ENCODE measurements around the gene RFC3. TPM values are rescaled to one million over a fixed set of nuclear protein-coding genes. Genes with fewer than 3 reads are reported as not detected.

Gene RFC3
- total RNA-seq, 2 experiments from 2014 or later = 43.2 to 44.3 TPM

DNA sequence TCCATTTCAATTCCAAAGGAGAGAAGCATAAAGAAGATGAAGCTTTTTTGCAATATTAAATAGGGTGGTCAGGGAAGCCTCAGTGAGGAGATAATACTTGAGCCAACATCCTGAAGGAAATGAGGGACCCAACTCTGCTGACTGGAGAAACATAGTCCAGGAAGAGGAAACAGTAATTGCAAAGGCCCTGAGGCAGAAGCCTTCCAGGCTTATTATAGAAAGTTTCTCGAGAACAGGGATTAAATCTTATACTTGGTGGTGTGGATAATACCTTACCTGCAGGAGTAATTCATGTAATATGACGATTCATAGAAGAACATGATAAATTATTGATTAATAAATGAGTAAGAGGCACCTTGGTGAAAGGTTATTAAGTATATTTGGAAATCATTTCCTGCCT lies 1.0 kb upstream of the RFC3 start:
- peaks cover 2% of the 10 kb centered on the region for H3K27me3 Mint-ChIP-seq (ENCODE audit: low read depth)
- no peak overlapping the region for H3K27ac Mint-ChIP-seq
- H3K36me3 Mint-ChIP-seq (ENCODE audit: low read depth) = peaks cover 27% of the 10 kb centered on the region
- ATAC-seq = no peak
- H3K4me1 Mint-ChIP-seq (ENCODE audit: low read depth) = peaks cover 34% of the 10 kb centered on the region
- POLR2A ChIA-PET = interaction anchor here (1.8 kb wide), 1 partner anchor 273 kb away, joined by 8 read pairs; no protein-coding TSS in a partner anchor
- H3K9me3 Mint-ChIP-seq (ENCODE audit: insufficient read depth) = no peaks in the 10 kb centered on the region
- no peak for DNase-seq
- CTCF ChIA-PET = no interaction called here
- H3K4me3 Mint-ChIP-seq = no peak overlapping the region

DNA sequence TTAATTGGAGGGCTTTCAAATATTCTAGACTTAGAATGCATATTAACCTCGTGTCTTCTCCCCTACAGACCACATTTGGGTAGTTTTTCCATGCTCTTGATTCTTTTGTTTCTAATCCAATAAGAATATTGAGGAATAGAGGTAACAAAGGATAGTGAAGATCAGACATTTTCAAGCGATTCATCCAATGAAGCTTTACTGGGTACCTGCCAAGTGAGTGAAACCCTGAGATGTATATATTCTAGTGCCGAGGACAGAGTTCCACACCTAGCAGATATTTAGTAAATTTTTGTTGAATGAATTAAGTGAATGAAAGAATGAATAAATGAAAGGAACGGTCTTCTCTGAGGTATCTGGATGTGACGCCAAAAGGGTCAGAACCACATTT lies 442 bp upstream of the RFC3 start:
- no peak for DNase-seq
- Mint-ChIP-seq H3K36me3 (ENCODE audit: low read depth) (peaks cover 32% of the 10 kb centered on the region), H3K4me1 (ENCODE audit: low read depth) (peaks cover 36% of the 10 kb centered on the region), H3K27ac (peak overlapping the region; percentile 98), H3K27me3 (ENCODE audit: low read depth) (peaks cover 2% of the 10 kb centered on the region), H3K4me3 (peak overlapping the region; percentile 99), H3K9me3 (ENCODE audit: insufficient read depth) (no peaks in the 10 kb centered on the region)
- peak; percentile 9 for ATAC-seq
- ChIA-PET CTCF (interaction anchor here (0.6 to 0.9 kb wide), 4 partner anchors 8 to 275 kb away, joined by 3 read pairs; no protein-coding TSS in a partner anchor), POLR2A (interaction anchor here (1.3 to 1.8 kb wide), 2 partner anchors 8 to 274 kb away, joined by 4 to 8 read pairs; no protein-coding TSS in a partner anchor)

DNA sequence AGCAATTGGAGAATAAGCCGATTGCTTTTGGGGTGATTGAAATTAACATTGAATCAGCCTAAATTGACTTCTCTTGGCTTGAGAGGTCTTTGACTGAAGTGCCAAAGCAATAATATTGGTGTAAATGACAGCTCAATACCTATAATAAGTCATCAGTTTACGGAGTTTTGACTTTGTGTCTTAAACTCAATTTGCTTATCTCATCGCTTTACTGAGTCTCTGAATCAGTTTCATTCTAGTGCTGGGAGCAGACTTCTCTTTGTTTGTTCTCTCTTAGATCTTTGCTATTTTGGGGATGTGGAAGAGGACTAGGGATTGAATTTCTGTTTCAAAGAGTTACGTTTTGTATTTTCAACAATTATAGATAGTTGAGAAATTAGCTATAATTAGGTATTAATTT lies 7.1 kb downstream of the RFC3 start:
- H3K9me3 Mint-ChIP-seq (ENCODE audit: insufficient read depth) = no peaks in the 10 kb centered on the region
- ATAC-seq = no peak
- no peak overlapping the region for H3K27ac Mint-ChIP-seq
- peaks cover 65% of the 10 kb centered on the region for H3K36me3 Mint-ChIP-seq (ENCODE audit: low read depth)
- ChIA-PET POLR2A (no interaction called here), CTCF (no interaction called here)
- no peak for DNase-seq
- no peaks in the 10 kb centered on the region for H3K27me3 Mint-ChIP-seq (ENCODE audit: low read depth)
- peaks cover 25% of the 10 kb centered on the region for H3K4me1 Mint-ChIP-seq (ENCODE audit: low read depth)
- no peak overlapping the region for H3K4me3 Mint-ChIP-seq

DNA sequence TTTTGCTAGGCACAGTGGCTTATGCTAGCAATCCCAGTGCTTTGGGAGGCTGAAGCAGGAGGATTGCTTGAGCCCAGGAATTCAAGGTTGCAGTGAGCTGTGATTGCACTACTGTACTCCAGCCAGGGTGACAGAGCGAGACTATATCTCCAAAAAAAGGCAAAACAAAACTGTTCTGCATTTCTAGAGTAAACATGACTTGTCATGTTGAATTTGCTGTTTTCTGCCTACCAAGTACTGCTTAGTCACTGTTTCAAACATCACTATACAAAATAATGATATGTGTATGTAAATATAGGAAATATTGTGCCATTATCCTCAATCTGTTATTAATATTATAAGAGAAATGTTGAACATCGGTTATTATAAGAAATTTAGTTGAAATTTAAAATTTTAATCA lies 9.2 kb downstream of the RFC3 start:
- Mint-ChIP-seq H3K4me1 (ENCODE audit: low read depth) (peaks cover 9% of the 10 kb centered on the region), H3K9me3 (ENCODE audit: insufficient read depth) (no peaks in the 10 kb centered on the region), H3K4me3 (no peak overlapping the region), H3K27me3 (ENCODE audit: low read depth) (no peaks in the 10 kb centered on the region), H3K36me3 (ENCODE audit: low read depth) (peaks cover 61% of the 10 kb centered on the region), H3K27ac (no peak overlapping the region)
- ATAC-seq (no peak), DNase-seq (no peak)
- POLR2A ChIA-PET = no interaction called here
- CTCF ChIA-PET = no interaction called here

DNA sequence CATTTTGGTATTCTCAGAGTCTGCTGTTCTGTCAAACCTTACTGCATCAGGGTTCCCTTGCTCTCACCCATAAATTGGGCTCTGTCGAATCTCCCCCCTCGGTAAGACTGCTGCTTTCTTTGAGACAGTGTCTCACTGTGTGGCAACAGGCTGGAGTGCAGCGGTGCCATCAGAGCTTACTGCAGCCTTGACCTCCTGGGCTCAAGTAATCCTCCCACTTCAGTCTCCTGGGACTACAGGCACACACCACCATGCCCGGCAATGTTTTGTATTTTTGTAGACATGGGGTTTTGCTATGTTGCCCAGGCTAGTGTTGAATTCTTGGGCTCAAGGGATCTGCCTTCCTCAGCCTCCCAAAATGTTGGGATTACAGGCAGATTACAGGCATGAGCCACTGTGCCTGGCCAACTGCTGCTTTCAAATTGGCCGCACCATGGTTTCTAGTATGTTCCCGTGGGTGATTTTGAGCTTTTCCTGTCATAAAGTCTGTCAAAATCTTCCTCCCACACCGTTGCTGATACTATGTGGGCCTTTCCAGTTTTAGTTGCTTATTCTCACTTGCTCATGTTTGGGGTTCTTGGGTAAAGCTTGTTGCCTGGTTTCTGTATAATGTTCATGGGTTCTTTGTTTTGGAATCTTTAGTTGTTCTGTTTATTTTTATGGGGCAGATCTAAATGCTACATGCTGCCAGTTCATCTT lies 10.6 kb downstream of the RFC3 start:
- Mint-ChIP-seq H3K9me3 (ENCODE audit: insufficient read depth) (no peaks in the 10 kb centered on the region), H3K36me3 (ENCODE audit: low read depth) (peaks cover 51% of the 10 kb centered on the region), H3K27ac (peak overlapping the region; percentile 20), H3K4me1 (ENCODE audit: low read depth) (peaks cover 5% of the 10 kb centered on the region), H3K27me3 (ENCODE audit: low read depth) (no peaks in the 10 kb centered on the region), H3K4me3 (no peak overlapping the region)
- ATAC-seq (no peak), DNase-seq (no peak)
- CTCF ChIA-PET = no interaction called here
- POLR2A ChIA-PET = no interaction called here

DNA sequence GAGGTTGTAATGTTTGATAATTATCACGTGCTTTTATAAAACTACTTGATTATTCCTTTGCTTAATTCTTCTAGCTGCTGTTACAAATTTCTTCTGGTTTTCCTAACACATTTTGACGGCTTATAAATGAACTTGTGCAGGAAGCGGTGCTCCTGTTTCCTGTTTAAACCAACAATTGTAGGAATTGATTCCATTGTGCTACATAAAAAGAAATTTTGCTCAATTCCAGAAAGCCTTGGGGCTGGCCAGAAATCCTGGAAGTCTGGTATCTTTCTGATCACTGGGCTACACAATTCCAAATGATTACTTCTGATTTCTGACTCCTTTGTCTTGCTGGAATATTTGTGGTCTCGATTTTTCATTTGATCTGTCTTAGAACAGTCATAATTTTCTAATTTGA lies 14.9 kb downstream of the RFC3 start:
- Mint-ChIP-seq H3K27ac (no peak overlapping the region), H3K4me1 (ENCODE audit: low read depth) (peaks cover 2% of the 10 kb centered on the region), H3K4me3 (no peak overlapping the region), H3K9me3 (ENCODE audit: insufficient read depth) (no peaks in the 10 kb centered on the region), H3K36me3 (ENCODE audit: low read depth) (peaks cover 60% of the 10 kb centered on the region), H3K27me3 (ENCODE audit: low read depth) (no peaks in the 10 kb centered on the region)
- ChIA-PET POLR2A (no interaction called here), CTCF (no interaction called here)
- no peak for ATAC-seq
- no peak for DNase-seq

DNA sequence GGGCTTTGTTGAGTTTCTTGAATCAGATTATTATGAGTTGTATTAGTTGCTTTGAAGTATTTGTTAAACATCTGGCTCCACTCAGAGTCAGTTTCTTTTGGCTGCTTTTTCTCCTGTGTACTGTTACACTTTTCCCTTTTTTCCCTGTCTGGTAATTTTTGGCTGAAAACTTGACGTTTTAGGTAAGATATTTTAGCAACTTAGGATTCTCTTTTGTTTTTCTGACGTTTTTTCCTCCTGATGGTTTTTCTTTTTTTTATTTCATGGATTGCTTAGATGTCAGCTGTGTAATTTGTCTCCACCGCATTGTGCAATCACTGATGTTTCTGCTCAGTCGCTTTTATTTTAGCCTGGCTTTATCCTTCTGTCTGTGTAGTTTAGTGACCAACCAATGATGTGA lies 20.7 kb downstream of the RFC3 start:
- DNase-seq (no peak), ATAC-seq (no peak)
- Mint-ChIP-seq H3K4me1 (ENCODE audit: low read depth) (no peaks in the 10 kb centered on the region), H3K4me3 (no peak overlapping the region), H3K36me3 (ENCODE audit: low read depth) (peaks cover 66% of the 10 kb centered on the region), H3K9me3 (ENCODE audit: insufficient read depth) (no peaks in the 10 kb centered on the region), H3K27me3 (ENCODE audit: low read depth) (no peaks in the 10 kb centered on the region), H3K27ac (no peak overlapping the region)
- ChIA-PET CTCF (no interaction called here), POLR2A (no interaction called here)

DNA sequence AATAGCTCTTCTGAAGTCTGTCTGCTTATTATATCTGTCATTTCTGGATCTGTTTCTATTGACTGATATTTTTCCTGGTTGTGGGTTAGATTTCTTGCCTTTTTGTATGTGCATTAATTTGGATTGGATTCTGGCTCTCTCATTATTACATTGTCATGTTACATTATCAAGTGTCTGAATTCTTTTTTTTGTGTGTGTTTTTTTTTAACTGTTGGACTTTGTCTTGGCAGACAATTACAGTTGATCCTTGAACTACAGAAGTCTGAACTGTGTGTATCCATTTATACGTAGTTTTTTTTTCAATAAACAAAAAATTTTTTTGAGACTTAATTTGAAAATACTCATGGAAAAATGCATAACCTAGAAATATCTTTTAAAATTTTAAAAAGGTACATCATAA lies 22.5 kb downstream of the RFC3 start:
- DNase-seq (no peak), ATAC-seq (no peak)
- Mint-ChIP-seq H3K4me3 (no peak overlapping the region), H3K4me1 (ENCODE audit: low read depth) (no peaks in the 10 kb centered on the region), H3K27ac (no peak overlapping the region), H3K9me3 (ENCODE audit: insufficient read depth) (no peaks in the 10 kb centered on the region), H3K36me3 (ENCODE audit: low read depth) (peaks cover 61% of the 10 kb centered on the region), H3K27me3 (ENCODE audit: low read depth) (no peaks in the 10 kb centered on the region)
- ChIA-PET POLR2A (no interaction called here), CTCF (no interaction called here)

DNA sequence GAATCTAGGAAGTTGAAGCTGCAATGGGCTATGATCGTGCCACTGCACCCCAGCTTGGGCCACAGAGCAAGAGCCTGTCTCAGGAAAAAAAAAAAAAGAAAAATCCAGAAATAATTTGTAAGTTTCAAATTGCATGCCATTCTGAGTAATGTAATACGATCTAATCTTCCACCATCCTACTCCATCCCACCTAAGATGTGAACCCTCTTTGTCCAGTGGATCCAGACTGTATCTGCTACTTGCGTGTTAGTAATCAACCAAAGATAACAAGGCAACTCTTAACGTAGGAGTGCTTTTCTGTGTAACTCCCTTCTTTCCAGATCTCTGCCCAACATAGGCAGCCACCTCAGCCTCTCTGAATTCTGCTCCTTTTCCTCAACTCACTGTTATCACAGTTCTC lies 24.3 kb downstream of the RFC3 start:
- Mint-ChIP-seq H3K4me1 (ENCODE audit: low read depth) (no peaks in the 10 kb centered on the region), H3K27me3 (ENCODE audit: low read depth) (no peaks in the 10 kb centered on the region), H3K36me3 (ENCODE audit: low read depth) (peaks cover 55% of the 10 kb centered on the region), H3K4me3 (no peak overlapping the region), H3K9me3 (ENCODE audit: insufficient read depth) (no peaks in the 10 kb centered on the region), H3K27ac (no peak overlapping the region)
- CTCF ChIA-PET = interaction anchor here (1.1 kb wide), 1 partner anchor 15 kb away, joined by 3 read pairs; no protein-coding TSS in a partner anchor
- POLR2A ChIA-PET = no interaction called here
- no peak for DNase-seq
- no peak for ATAC-seq

DNA sequence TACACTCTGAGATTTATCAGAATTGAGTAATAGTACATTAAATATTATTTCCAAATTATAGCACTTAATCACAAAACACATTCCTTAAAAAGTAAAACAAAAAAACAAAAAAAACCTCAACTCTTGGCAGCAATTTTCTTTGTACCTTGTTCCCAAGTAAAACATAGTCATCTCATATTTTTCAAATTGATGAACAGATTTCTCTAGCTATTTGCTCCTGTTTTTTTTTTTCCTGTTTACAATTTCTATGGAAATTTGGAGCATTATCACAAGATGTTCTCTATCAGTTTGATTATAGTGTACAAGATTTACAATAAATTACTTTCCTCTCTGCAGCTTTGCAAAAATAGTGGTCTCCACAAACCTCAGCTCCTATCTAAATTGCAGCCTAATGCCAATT lies 25.0 kb downstream of the RFC3 start:
- H3K27me3 Mint-ChIP-seq (ENCODE audit: low read depth) = no peaks in the 10 kb centered on the region
- H3K4me3 Mint-ChIP-seq = no peak overlapping the region
- DNase-seq = no peak
- CTCF ChIA-PET = no interaction called here
- no peaks in the 10 kb centered on the region for H3K4me1 Mint-ChIP-seq (ENCODE audit: low read depth)
- no peaks in the 10 kb centered on the region for H3K9me3 Mint-ChIP-seq (ENCODE audit: insufficient read depth)
- H3K36me3 Mint-ChIP-seq (ENCODE audit: low read depth) = peaks cover 59% of the 10 kb centered on the region
- no peak for ATAC-seq
- POLR2A ChIA-PET = no interaction called here
- H3K27ac Mint-ChIP-seq = no peak overlapping the region

DNA sequence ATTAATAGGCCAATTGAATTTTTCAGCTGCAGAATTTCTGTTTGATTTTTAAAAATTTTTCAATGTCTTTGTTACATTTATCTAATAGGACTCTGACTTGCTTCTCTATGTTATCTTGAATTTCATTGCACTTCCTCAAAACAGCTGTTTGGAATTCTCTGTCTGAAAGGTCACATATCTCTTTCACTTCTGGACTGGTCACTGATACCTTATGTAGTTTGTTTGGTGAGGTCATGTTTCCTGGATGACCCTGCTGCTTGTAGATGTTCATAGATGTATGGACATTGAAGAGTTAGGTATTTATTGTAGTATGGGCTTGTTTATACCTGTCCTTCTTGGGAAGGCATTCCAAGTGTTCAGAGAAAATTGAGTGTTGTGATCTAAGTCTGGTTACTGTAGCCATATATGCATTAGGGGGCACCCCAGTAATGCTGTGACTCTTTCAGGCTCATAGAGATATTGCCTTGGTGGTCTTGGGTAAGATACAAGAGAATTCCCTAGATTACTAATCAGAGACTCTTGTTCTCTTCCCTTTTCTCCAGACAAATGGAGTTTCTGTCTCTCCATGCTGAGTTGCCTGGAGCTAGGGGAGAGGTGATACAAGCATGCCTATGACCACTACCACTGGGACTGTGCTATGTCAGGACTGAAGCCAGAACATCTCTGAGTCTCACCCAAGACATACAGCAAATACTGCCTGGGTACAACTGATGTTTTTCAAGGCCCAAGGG lies 27.8 kb downstream of the RFC3 start:
- DNase-seq (no peak), ATAC-seq (no peak)
- ChIA-PET CTCF (interaction anchor here (0.8 kb wide), 1 partner anchor 9 kb away, joined by 3 read pairs; no protein-coding TSS in a partner anchor), POLR2A (no interaction called here)
- H3K4me3 Mint-ChIP-seq = no peak overlapping the region
- H3K27me3 Mint-ChIP-seq (ENCODE audit: low read depth) = no peaks in the 10 kb centered on the region
- no peaks in the 10 kb centered on the region for H3K9me3 Mint-ChIP-seq (ENCODE audit: insufficient read depth)
- H3K36me3 Mint-ChIP-seq (ENCODE audit: low read depth) = peaks cover 52% of the 10 kb centered on the region
- no peak overlapping the region for H3K27ac Mint-ChIP-seq
- no peaks in the 10 kb centered on the region for H3K4me1 Mint-ChIP-seq (ENCODE audit: low read depth)

DNA sequence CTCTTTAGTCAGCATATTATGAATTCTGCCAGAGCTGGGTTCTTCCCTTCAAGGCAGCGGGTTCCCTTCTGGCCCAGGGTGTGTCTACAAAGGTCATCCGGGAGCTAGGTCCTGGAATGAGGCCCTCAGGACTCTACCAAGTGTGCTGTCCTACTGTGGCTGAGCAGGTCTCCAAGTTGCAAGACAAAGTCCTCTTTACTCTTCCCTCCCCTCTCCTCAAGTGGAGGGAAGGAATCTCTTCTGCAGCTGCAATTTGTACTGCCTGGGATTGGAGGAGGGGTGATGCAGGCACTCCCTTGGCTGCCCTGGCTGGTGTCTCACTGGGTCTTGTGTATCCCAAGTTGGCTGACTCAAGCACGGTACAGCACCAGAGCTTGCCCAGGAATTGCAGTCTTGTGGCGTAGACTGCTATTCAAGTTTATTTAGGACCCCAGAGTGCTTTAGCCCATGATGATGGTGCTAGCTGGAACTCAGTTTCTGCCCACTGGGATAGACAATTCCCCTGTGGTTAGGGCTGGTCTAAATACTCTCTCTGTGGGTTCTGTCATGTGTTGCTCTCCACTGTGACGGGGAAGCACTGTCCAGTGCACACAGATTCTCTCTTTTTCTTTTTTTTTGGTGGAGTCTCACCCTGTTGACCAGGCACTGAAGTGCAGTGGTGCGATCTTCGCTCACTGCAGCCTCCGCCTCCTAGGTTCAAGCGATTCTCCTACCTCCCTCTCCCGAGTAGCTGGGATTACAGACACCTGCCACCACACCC lies 28.5 kb downstream of the RFC3 start:
- Mint-ChIP-seq H3K9me3 (ENCODE audit: insufficient read depth) (no peaks in the 10 kb centered on the region), H3K36me3 (ENCODE audit: low read depth) (peaks cover 54% of the 10 kb centered on the region), H3K27me3 (ENCODE audit: low read depth) (no peaks in the 10 kb centered on the region), H3K27ac (no peak overlapping the region), H3K4me1 (ENCODE audit: low read depth) (no peaks in the 10 kb centered on the region), H3K4me3 (no peak overlapping the region)
- no peak for DNase-seq
- ChIA-PET POLR2A (no interaction called here), CTCF (interaction anchor here (0.8 kb wide), 1 partner anchor 8 kb away, joined by 3 read pairs; no protein-coding TSS in a partner anchor)
- ATAC-seq = no peak

All from activated CD8-positive, alpha-beta T cell treated with anti-CD3 and anti-CD28 coated beads, Interleukin-2, amount 10 ng/mL, durations not matched to agents 7 days and 5 days (primary cell).